ENCODE results near the gene TNNT2.

TNNT2 gene

DNA sequence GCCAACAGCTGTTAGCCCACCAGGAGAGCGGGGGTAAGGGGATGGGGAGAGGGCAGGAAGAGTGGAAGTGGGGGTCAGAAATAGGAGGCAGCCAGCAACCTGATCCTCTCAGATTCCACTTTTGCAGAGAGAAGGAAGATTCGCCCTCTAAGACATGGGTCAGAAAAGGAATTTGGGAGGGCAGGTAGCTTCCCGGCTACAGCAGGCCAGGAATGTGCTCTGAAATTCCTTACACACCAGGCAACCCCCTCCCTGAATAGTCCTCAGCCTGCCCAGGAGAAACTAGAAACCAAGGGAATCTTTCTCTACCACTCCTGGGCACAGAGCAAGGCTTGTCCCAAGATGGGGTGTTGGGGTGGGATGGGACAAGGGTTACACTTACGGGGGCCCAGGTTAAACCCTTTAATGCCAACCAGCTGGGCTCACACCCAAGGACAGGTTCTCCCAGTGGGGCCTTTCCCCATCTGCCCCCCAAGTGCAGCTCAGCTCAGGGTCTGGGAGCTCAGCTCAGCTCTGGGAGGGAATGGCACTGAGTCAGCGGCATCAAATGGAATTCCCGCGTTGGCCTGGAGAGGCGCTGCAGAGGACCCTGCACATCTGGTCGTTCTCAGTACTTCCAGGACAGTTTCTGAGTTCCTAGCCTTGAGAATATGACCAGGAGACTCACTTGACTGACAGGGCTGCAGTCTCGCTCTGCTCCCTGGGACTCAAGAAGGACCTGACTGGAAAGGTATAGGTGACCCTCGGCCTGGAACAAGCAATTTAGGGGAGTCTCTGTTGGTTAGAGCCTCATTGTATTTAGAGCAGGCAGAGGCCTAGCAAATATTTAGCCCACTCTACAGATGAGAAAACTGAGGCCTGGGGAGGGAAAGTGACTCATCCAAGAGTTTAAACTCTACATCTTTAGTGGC, 761 bp downstream of the TNNT2 start:
- peak; percentile 30 for DNase-seq (ENCODE audit: low spot score)

DNA sequence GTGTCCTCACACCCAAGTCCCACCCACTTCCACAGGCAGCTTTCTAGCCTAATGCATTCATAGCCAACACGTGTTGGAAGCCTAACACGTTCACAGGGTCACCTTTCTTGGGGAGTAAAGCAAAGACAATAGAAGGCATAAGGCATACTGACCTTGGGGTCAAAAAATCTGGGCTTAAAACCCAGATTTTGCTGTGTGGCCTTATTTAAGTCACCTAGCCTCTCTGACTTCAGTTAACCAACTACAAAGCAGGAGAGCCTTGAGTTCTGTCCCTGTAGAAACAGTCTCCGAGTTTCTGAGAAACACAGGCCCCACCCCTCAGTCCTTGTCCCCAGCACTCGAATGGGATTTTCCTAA, 1.4 kb downstream of the TNNT2 start:
- DNase-seq (ENCODE audit: low spot score) = no peak

GRCh38 chr1:201375169-201375568, 2.3 kb downstream of the TNNT2 start:
- DNase-seq (ENCODE audit: low spot score) = no peak

DNA sequence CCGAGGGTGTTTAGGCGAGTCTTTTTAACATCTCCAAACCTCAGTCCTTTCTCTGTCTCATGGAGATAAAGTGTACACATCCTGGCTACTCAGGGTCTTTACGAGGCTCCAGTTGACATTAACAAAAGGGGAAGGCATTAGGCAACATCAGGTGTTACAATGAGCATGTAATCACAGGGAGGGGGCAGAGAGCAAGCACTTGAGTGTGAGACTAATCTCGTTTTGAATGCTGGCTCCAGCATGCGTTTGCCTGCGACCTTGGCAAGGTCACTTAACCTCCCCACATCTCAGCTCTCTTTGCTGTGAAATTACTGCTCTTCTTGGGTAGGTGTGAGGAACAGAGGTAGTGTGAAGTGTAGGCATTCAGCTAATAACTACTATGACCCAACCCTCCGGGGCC, 3.1 kb downstream of the TNNT2 start:
- DNase-seq (ENCODE audit: low spot score) = no peak

DNA sequence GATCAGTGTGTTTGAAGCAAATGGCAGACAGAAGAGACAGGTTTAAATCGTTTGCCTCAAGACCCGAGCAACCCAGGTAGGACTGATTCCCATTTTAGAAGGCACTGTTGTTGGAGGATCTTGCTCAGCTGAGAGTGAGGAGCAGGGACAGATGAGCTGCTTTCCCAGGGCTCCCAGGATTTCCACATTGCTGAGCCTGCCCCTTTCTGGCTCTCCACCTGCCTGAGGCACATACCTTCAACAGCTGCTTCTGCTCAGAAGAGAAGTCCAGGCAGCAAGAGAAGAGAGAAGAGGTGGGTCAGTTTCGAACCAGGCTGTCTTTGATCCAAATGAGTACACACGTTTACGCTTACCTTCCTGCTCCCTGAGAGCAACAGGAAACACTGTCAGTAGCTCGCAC, 5.7 kb downstream of the TNNT2 start:
- no peak for DNase-seq (ENCODE audit: low spot score)

- no peak for DNase-seq (ENCODE audit: low spot score)
Measured at GRCh38 chr1:201371276-201371675, 6.2 kb downstream of the TNNT2 start.

DNA sequence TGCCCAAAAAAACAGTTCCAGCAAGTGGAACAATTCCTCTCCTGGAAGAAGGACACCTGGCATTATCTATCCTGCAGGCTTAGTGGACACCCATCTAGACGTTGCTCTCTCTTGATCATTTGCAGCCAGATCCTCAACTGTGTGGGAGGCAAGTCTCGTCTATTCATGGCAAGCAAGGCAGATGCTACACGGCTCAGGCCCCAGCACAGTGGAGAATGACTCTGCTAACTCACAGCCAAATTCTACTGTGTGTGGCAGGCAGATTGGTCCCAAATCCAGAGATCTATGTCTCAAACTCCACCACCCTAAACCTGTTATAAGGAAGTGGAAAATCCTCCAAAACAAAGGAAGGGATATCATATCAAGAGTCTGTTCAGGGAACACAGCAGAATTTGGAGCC, 7.0 kb downstream of the TNNT2 start:
- DNase-seq (ENCODE audit: low spot score) = no peak

DNA sequence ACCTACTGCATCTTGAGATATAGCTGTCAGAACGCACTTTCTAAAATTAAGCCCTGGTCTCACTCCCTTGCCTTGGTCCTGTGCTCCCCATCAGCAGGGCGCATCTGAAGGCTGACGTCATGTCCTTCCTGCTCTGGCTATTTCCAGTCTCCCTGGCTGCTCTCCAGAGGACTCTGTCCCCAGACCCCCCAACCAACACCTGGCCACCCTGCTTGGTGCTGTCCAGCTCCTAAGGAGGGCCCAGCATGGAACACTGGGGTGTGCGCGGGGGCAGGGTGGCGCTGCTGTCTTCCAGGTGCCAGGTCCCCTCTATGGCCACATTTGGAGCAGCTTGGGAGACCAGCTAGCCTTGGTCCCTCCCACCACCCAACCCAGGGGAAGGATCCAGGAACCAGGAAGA, 8.3 kb downstream of the TNNT2 start:
- DNase-seq (ENCODE audit: low spot score) = no peak

DNA sequence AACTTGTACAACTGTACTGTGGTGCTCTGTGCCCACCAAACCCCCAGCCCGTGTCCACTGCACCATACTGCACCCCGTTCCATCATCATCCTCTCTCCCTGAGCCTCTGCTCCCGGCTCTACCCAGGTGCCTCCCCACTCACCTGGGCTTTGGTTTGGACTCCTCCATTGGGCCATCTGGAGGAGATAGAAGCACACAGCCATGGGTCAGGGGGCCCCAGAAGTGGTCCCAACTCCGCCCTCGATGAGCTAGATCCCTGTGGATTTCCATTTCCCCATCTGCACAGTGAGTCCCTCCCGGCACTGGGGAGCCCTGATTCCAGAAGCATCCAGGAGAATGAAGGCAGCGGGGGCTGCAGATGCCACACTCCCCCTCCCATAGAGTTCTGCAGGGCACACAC, 10.8 kb downstream of the TNNT2 start:
- DNase-seq (ENCODE audit: low spot score) = no peak

GRCh38 chr1:201365251-201365650, 12.2 kb downstream of the TNNT2 start:
- DNase-seq (ENCODE audit: low spot score) = no peak

GRCh38 chr1:201364808-201365105, 12.7 kb downstream of the TNNT2 start:
- no peak for DNase-seq (ENCODE audit: low spot score)

DNA sequence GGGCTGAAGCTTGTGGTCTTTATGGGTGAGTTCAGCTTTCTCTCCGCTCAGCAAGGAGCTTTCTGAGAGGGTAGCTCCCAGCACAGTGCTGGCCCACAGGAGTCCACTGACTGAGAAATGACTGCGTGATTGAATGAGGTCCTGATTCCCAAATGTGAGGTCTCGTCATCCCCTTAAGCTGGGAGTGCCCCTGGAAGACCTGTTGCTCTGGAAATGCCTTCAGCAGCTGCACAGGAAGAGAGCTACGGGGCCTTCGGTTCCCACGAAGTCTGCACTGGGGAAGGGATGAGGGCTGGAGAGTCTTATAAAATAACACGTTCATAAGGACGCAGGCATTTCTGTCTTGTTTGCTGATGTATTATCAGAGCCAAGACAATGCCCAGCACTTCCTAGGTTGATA, 14.0 kb downstream of the TNNT2 start:
- DNase-seq (ENCODE audit: low spot score) = no peak

DNA sequence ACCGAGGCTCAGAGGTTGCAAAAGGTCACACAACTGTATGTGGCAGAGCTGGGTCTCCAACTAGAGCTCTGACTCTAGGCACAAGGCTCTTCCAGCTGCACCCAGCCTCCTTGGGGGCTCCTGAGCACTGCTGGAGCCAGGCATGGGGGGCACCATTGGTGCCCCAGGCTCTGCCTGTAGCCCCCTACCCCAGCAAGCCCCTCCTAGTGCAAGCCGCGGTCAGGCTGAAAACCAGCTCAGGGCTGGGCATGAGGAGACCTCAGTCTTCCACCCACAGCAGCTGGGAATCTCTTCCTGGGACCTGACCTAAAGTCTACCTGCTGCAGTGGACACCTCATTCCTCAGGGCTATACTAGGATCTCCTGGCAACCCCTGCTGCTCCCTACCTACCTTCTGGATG, 14.6 kb downstream of the TNNT2 start:
- DNase-seq (ENCODE audit: low spot score) = no peak

- peak; percentile 51 for DNase-seq (ENCODE audit: low spot score)
Measured at GRCh38 chr1:201361652-201362504, 15.6 kb downstream of the TNNT2 start.

DNA sequence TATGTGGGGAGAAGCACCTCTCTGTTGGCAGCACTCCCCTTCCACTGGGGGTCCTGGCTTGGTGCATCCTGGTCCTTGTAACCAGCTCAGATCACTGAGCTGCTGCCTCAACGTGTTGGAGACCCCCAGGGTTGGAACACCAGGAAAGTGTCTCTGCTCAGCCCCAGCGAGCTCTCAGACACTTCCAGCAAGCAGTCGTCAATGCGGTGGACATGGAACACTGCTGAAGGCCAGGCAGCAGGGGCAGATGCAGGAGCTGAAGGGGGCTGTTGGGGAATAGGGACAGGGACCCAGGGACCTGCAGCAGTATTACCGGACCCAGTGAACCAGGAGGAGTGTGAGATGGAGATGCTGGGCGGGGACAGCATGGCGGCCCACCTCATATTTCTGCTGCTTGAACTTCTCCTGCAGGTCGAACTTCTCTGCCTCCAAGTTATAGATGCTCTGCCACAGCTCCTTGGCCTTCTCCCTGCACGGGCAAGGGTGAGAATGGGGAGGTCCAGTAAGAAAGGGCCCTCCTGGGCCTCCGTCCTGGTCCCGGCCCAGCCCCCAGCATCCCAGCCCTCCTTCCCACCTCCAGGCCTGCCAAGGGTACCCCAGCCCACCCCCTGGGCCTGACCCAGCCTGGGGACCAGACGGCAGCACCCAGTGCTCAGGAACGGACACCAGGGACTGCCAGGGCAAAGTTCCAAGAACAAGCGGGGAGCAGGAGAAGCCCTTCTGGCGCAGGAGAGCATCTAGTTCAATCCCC, 16.4 kb downstream of the TNNT2 start:
- DNase-seq (ENCODE audit: low spot score) = no peak

GRCh38 chr1:201360486-201360885, 17.0 kb downstream of the TNNT2 start:
- no peak for DNase-seq (ENCODE audit: low spot score)

- DNase-seq (ENCODE audit: low spot score) = no peak
Measured at GRCh38 chr1:201359873-201360210, 17.6 kb downstream of the TNNT2 start.

- DNase-seq (ENCODE audit: low spot score) = no peak
Measured at GRCh38 chr1:201359031-201359872, 18.2 kb downstream of the TNNT2 start.

- DNase-seq (ENCODE audit: low spot score) = no peak
Measured at GRCh38 chr1:201358596-201358995, 18.9 kb downstream of the TNNT2 start.

DNA sequence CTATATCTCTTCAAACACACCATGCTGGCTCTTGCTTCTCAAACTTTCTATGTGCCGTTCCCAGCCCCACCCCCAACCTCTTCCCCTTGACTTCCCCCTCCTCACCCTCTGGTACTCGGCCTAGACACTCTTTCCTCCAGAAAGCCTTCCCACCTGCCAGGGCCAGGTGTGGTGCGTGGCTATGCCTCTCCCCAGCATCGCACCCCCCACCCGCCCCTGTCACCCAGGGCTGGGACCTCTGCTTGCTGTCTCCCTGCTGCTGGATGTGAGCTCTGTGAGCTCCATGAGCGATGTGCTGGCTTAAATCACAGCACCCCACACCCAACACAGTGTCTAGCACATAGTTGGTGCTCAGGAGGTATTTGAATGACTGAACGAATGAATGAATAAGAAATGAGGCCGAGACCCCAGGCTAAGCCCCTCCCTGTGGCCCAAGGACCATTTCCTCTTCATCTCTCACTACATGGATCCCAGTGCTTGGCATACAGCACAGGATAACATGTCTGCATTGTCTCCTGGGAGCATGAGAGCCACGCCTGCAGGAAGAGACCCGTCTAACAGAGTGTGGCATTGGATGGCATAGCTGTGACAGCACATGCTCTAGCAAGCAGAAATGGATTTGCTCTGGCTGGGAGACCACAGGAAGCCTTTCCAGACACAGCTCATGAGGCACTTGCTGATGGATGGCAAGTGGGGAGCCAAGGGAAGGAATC, 19.7 kb downstream of the TNNT2 start:
- no peak for DNase-seq (ENCODE audit: low spot score)

GRCh38 chr1:201357211-201357610, 20.3 kb downstream of the TNNT2 start:
- no peak for DNase-seq (ENCODE audit: low spot score)
